HEK293 (cell line): ENCODE data around the gene RNASE2.
"Not testable (repeated sequence)": the region's sequence is repeated elsewhere in the genome, so short reads cannot be mapped to it uniquely, and the experiment has no call there.

ENCODE experiments used
- CTCF ChIA-PET: fragments of 350-600 bp; formaldehyde crosslinking; extraction: SDS; loops from one replicate; lab custom pipeline; 2021; ENCODE audit warnings: antibody characterized with exemption; lab: Yijun Ruan, JAX
- POLR2A ChIA-PET: fragments of 300-600 bp; formaldehyde crosslinking; extraction: SDS; loops from one replicate; lab custom pipeline; 2020; ENCODE audit warnings: antibody characterized with exemption, inconsistent platforms; lab: Yijun Ruan, JAX
- H3K27ac ChIP-seq: fragments of 200-500 bp; sonication (Bioruptor generic); 2 replicates; pipeline ENCODE4 v1.5.1; 2014; ENCODE audit warnings: low read depth, low read length, control low read depth, inconsistent platforms; ENCODE audit errors: extremely low read depth
- H3K36me3 ChIP-seq, 2 experiments: fragments of 200-500 bp in 1 of 2; sonication (Bioruptor generic) in 1 of 2; 1 replicate in 1 of 2; 2 replicates in 1 of 2; pipeline ENCODE4 v1.5.1; 2014 to 2017; ENCODE audit warnings: inconsistent platforms in 2 of 2, low read length in 2 of 2; ENCODE audit not compliant: control insufficient read depth in 2 of 2, insufficient read depth in 1 of 2
- H3K4me1 ChIP-seq: fragments of 200-500 bp; sonication (Bioruptor generic); 2 replicates; pipeline ENCODE4 v1.5.1; 2014; ENCODE audit warnings: mild to moderate bottlenecking, low read length, inconsistent platforms; ENCODE audit not compliant: control insufficient read depth, insufficient read depth
- H3K4me3 ChIP-seq: 2 replicates; pipeline ENCODE4 v1.5.1; 2011; ENCODE audit warnings: low read depth, mild to moderate bottlenecking, control low read depth, low read length, moderate library complexity
- H3K9me3 ChIP-seq: fragments of 200-500 bp; sonication (Bioruptor generic); 2 replicates; pipeline ENCODE4 v1.5.1; 2014; ENCODE audit warnings: low read depth, low read length, inconsistent platforms; ENCODE audit not compliant: control insufficient read depth, insufficient read depth
- BCL11A ChIP-seq: fragments of 450-650 bp; formaldehyde crosslinking; IDR thresholded peaks from 2 replicates; pipeline ENCODE4 v1.5.1; 2016; ENCODE audit warnings: low read depth, missing biosample characterization, missing genetic modification characterization
- KLF1 ChIP-seq: fragments of 450-650 bp; formaldehyde crosslinking; IDR thresholded peaks from 2 replicates; pipeline ENCODE4 v1.5.1; 2016; ENCODE audit warnings: missing biosample characterization, missing genetic modification characterization
- KLF16 ChIP-seq: fragments of 450-650 bp; formaldehyde crosslinking; IDR thresholded peaks from 2 replicates; pipeline ENCODE4 v1.5.1; 2017; ENCODE audit warnings: missing biosample characterization, missing genetic modification characterization
- OSR2 ChIP-seq: fragments of 450-650 bp; formaldehyde crosslinking; IDR thresholded peaks from 2 replicates; pipeline ENCODE4 v1.5.1; 2016; ENCODE audit warnings: missing biosample characterization, missing genetic modification characterization
- PRDM1 ChIP-seq: fragments of 450-650 bp; formaldehyde crosslinking; IDR thresholded peaks from 2 replicates; pipeline ENCODE4; 2016; ENCODE audit warnings: missing biosample characterization, missing genetic modification characterization
- YY2 ChIP-seq: fragments of 450-650 bp; formaldehyde crosslinking; IDR thresholded peaks from 2 replicates; pipeline ENCODE4 v1.5.1; 2016; ENCODE audit warnings: missing biosample characterization, missing genetic modification characterization
- ZFP69B ChIP-seq: fragments of 450-650 bp; formaldehyde crosslinking; IDR thresholded peaks from 2 replicates; pipeline ENCODE4 v1.5.1; 2016; ENCODE audit warnings: missing biosample characterization, missing genetic modification characterization
- ZIC2 ChIP-seq: fragments of 450-650 bp; formaldehyde crosslinking; IDR thresholded peaks from 2 replicates; pipeline ENCODE4 v1.5.1; 2016; ENCODE audit warnings: missing biosample characterization, missing genetic modification characterization
- ZNF132 ChIP-seq: fragments of 450-650 bp; formaldehyde crosslinking; IDR thresholded peaks from 2 replicates; pipeline ENCODE4 v1.5.1; 2017; ENCODE audit warnings: missing biosample characterization, missing genetic modification characterization, borderline replicate concordance
- ZNF2 ChIP-seq: fragments of 450-650 bp; formaldehyde crosslinking; IDR thresholded peaks from 2 replicates; pipeline ENCODE4 v1.5.1; 2016; ENCODE audit warnings: missing biosample characterization, missing genetic modification characterization
- ZNF324 ChIP-seq: fragments of 450-650 bp; formaldehyde crosslinking; IDR thresholded peaks from 2 replicates; pipeline ENCODE4 v1.5.1; 2016; ENCODE audit warnings: missing biosample characterization, missing genetic modification characterization
- ZNF366 ChIP-seq: fragments of 450-650 bp; formaldehyde crosslinking; conservative IDR thresholded peaks from 2 replicates; pipeline ENCODE4 v1.5.1; 2016; ENCODE audit warnings: missing biosample characterization, missing genetic modification characterization
- ZNF473 ChIP-seq: fragments of 450-650 bp; formaldehyde crosslinking; IDR thresholded peaks from 2 replicates; pipeline ENCODE4 v1.5.1; 2017; ENCODE audit warnings: missing biosample characterization, missing genetic modification characterization
- ZNF514 ChIP-seq: fragments of 450-650 bp; formaldehyde crosslinking; IDR thresholded peaks from 2 replicates; pipeline ENCODE4 v1.5.1; 2016; ENCODE audit warnings: missing biosample characterization, missing genetic modification characterization
- ZNF677 ChIP-seq: fragments of 450-650 bp; IDR thresholded peaks from 2 replicates; pipeline ENCODE4 v1.5.0; 2018; ENCODE audit warnings: missing biosample characterization, mild to moderate bottlenecking, missing genetic modification characterization, moderate library complexity
- ZNF76 ChIP-seq: fragments of 450-650 bp; formaldehyde crosslinking; IDR thresholded peaks from 2 replicates; pipeline ENCODE4; 2016; ENCODE audit warnings: low read depth, missing biosample characterization, missing genetic modification characterization, borderline replicate concordance
- TF ChIP-seq, protein P1 (sequence below): fragments of 450-650 bp; formaldehyde crosslinking; IDR thresholded peaks from 2 replicates; pipeline ENCODE4 v1.5.1; 2016; ENCODE audit warnings: missing biosample characterization, missing genetic modification characterization
- TF ChIP-seq, protein P2 (sequence below): fragments of 450-650 bp; formaldehyde crosslinking; IDR thresholded peaks from 2 replicates; pipeline ENCODE4 v1.5.1; 2016; ENCODE audit warnings: missing biosample characterization, missing genetic modification characterization

Gene RNASE2

DNA sequence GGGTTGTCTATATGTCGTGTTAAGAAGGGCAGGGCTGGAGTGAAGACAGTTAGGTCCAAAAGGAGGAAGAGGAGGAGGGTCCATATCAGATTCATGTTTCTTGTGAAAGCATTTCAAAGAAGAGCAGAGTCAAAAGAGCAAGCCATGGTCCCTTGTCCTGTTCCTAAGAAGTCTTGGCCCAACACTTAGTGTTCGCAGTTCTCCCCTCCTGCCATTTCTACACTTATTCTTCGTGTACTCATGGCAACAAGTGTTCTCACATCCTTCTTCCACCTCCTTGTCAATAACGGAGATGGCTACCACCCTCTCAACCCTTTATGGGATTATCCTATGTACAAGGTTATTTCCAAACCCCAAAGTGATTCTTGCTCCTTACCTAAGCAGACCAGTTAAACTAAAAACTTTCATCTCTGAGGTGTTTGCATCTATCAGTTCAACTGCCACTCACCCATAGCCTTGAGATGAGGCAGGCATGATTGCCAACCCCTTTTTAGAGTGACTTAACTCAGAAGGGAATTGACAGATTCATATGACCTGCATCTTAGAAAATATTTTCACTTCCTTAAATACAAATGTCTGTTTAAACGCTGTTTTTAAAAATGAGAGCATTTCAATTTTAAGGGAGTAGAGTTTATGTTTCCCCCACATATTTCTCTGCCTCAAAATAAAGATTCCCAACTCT is 19.8 kb upstream of the RNASE2 start:
- Histone ChIP-seq H3K4me1 (no peaks in the 10 kb centered on the region), H3K27ac (no peak overlapping the region), H3K9me3 (no peaks in the 10 kb centered on the region), H3K36me3 (no peaks in the 10 kb centered on the region), H3K4me3 (no peak overlapping the region)
- TF ChIP-seq ZNF324 (tag by site-specific recombination) = no peak
- TF ChIP-seq YY2 (tag by site-specific recombination) = no peak
- TF ChIP-seq BCL11A (tag by site-specific recombination) = no peak
- TF ChIP-seq ZNF514 (tag by site-specific recombination) = no peak
- TF ChIP-seq ZNF677 = no peak
- TF ChIP-seq ZFP69B (tag by site-specific recombination) = no peak
- no peak for TF ChIP-seq ZNF366 (tag by site-specific recombination)
- no peak for TF ChIP-seq ZNF132 (tag by site-specific recombination)
- TF ChIP-seq, protein P1, sequence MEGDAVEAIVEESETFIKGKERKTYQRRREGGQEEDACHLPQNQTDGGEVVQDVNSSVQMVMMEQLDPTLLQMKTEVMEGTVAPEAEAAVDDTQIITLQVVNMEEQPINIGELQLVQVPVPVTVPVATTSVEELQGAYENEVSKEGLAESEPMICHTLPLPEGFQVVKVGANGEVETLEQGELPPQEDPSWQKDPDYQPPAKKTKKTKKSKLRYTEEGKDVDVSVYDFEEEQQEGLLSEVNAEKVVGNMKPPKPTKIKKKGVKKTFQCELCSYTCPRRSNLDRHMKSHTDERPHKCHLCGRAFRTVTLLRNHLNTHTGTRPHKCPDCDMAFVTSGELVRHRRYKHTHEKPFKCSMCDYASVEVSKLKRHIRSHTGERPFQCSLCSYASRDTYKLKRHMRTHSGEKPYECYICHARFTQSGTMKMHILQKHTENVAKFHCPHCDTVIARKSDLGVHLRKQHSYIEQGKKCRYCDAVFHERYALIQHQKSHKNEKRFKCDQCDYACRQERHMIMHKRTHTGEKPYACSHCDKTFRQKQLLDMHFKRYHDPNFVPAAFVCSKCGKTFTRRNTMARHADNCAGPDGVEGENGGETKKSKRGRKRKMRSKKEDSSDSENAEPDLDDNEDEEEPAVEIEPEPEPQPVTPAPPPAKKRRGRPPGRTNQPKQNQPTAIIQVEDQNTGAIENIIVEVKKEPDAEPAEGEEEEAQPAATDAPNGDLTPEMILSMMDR (tag by site-specific recombination) = no peak
- POLR2A ChIA-PET = no interaction called here
- CTCF ChIA-PET = no interaction called here

DNA sequence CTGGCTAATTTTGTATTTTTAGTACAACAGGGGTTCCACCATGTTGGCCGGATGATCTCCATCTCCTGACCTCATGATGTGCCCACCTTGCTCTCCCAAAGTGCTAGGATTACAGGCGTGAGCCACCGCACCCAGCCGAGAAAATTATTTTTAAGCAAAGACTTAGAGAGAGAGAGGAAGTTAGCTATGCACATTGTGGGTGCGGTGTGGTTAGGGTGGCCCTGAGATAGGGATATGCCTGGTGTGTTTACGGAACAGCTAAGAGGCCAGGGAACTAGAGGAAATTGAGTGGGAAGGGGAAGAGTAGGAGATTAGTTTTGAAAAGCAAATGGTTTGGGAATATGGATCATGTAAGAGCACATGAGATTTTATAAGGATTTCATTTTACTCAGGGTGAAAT is 10.1 kb upstream of the RNASE2 start:
- CTCF ChIA-PET, H3K27ac ChIP-seq, H3K9me3 ChIP-seq, H3K36me3 ChIP-seq, H3K4me3 ChIP-seq, H3K4me1 ChIP-seq, POLR2A ChIA-PET: not testable (repeated sequence)

DNA sequence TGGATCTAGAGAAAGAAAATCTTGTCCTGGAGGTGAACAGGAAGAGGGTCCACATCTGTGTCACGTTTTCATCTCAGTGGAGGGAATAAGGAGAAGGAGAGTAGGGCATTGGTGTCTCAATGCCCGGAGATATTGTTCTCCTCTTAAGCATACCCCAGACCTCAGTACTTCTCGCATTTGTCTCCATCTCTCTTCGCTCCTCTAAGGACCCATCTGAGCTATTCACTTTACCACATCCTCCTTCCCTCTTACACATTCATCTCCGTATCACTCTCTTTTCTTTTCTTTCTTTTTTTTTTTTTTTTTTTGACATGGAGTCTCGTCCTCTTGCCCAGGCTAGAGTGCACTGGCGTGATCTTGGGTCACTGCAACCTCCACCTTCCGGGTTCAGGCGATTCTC is 8.6 kb upstream of the RNASE2 start:
- H3K4me1 ChIP-seq, H3K4me3 ChIP-seq, CTCF ChIA-PET, POLR2A ChIA-PET, H3K36me3 ChIP-seq, H3K27ac ChIP-seq, H3K9me3 ChIP-seq: not testable (repeated sequence)

DNA sequence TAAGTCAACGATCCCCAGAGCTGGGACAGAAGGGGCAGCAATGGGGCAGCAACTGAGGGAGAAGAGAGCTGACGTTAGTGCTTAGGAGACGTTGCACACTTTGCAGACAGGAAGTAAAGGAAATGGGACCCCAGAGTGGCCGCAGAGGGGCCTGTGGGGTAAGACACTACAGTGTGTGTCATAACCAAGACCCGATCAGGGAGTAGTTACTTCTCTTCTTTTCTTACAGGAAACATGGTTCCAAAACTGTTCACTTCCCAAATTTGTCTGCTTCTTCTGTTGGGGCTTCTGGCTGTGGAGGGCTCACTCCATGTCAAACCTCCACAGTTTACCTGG is 219 bp downstream of the RNASE2 start:
- H3K36me3 ChIP-seq, POLR2A ChIA-PET, H3K4me1 ChIP-seq, H3K27ac ChIP-seq, H3K9me3 ChIP-seq, H3K4me3 ChIP-seq: not testable (repeated sequence)
- CTCF ChIA-PET = interaction anchor here (1.4 kb wide), 2 partner anchors 15 to 98 kb away, joined by 3 to 4 read pairs; no protein-coding TSS in a partner anchor

DNA sequence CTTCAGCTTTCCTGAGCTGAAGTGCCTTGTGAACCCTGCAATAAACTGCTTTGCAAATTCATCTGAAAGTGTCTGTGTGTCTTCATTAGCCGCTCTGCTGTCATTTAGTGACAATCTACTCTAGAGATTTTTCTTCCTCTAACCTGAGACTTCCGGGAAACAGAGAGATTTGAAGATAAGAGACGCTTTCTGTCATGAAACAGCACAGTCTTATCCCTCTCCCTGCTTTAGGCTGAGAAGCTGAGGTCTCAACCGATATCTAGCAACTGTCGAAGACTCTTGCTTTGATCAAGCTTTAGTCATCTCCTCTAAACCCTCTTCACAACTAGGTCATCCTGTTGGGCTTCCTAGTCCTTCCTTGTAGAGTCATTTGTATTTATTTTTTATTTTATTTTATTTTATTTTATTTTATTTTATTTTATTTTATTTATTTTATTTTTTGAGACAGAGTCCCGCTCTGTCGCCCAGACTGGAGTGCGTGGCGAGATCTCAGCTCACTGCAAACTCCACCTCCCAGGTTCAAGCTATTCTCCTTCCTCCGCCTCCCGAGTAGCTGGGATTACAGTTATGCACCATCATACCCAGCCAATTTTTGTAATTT is 1.2 kb downstream of the RNASE2 start:
- ChIA-PET POLR2A (no interaction called here), CTCF (interaction anchor here (0.7 to 1.4 kb wide), 4 partner anchors 15 to 99 kb away, joined by 3 to 4 read pairs (median 3); no protein-coding TSS in a partner anchor)
- no peaks in the 10 kb centered on the region for H3K9me3 ChIP-seq
- H3K36me3 ChIP-seq = no peaks in the 10 kb centered on the region
- no peak overlapping the region for H3K4me3 ChIP-seq
- H3K27ac ChIP-seq = no peak overlapping the region
- no peaks in the 10 kb centered on the region for H3K4me1 ChIP-seq
- TF ChIP-seq ZNF76 = no peak
- TF ChIP-seq ZNF473 (tag by site-specific recombination) = no peak
- TF ChIP-seq, protein P1 (tag by site-specific recombination) = no peak
- no peak for TF ChIP-seq OSR2 (tag by site-specific recombination)
- no peak for TF ChIP-seq ZIC2 (tag by site-specific recombination)
- TF ChIP-seq KLF16 = no peak
- TF ChIP-seq KLF1 = no peak
- TF ChIP-seq PRDM1 (tag by site-specific recombination) = no peak
- TF ChIP-seq ZNF2 = no peak
- TF ChIP-seq, protein P2, sequence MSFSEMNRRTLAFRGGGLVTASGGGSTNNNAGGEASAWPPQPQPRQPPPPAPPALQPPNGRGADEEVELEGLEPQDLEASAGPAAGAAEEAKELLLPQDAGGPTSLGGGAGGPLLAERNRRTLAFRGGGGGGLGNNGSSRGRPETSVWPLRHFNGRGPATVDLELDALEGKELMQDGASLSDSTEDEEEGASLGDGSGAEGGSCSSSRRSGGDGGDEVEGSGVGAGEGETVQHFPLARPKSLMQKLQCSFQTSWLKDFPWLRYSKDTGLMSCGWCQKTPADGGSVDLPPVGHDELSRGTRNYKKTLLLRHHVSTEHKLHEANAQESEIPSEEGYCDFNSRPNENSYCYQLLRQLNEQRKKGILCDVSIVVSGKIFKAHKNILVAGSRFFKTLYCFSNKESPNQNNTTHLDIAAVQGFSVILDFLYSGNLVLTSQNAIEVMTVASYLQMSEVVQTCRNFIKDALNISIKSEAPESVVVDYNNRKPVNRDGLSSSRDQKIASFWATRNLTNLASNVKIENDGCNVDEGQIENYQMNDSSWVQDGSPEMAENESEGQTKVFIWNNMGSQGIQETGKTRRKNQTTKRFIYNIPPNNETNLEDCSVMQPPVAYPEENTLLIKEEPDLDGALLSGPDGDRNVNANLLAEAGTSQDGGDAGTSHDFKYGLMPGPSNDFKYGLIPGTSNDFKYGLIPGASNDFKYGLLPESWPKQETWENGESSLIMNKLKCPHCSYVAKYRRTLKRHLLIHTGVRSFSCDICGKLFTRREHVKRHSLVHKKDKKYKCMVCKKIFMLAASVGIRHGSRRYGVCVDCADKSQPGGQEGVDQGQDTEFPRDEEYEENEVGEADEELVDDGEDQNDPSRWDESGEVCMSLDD = no peak
